Sigmoid colon (tissue), 7 donors: ENCODE measurements around the gene QRICH1. TPM values are rescaled to one million over a fixed set of nuclear protein-coding genes. Genes with fewer than 3 reads are reported as not detected.

Experiments
- DNase-seq: peaks from one replicate; pipeline ENCODE4 v3.0.0-alpha.2; 2019
- H3K27ac ChIP-seq, 4 donors: fragments of 200-600 bp; sonication (generic); one replicate each; pipeline ENCODE4 v1.5.1; 2016 to 2019; ENCODE audit warnings: mild to moderate bottlenecking in 1 of 4
- H3K27me3 ChIP-seq, 3 donors: fragments of 200-600 bp; sonication (generic); one replicate each; pipeline ENCODE4 v1.5.1; 2019; ENCODE audit warnings: mild to moderate bottlenecking in 1 of 3
- H3K36me3 ChIP-seq, 4 donors: fragments of 200-600 bp; sonication (generic); one replicate each; pipeline ENCODE4 v1.5.1; 2016 to 2019
- H3K4me1 ChIP-seq, 4 donors: fragments of 200-600 bp; sonication (generic); one replicate each; pipeline ENCODE4 v1.5.1; 2017 to 2019
- H3K4me3 ChIP-seq, 4 donors: fragments of 200-600 bp; sonication (generic); one replicate each; pipeline ENCODE4 v1.5.1; 2017 to 2019; ENCODE audit warnings: mild to moderate bottlenecking in 2 of 4, moderate library complexity in 1 of 4
- H3K9me3 ChIP-seq, 4 donors: fragments of 200-600 bp in 3 of 4; sonication (generic) in 3 of 4; one replicate each; pipeline versions ENCODE4 v1.5.1 to v1.6.1; 2013 to 2019
- EP300 ChIP-seq, 4 donors: sonication (generic); formaldehyde crosslinking; IDR thresholded peaks; one replicate each; pipeline ENCODE4 v1.6.1; 2017; ENCODE audit warnings: antibody characterized with exemption in 4 of 4
- POLR2A ChIP-seq, 2 donors: fragments of 450-650 bp; IDR thresholded peaks; one replicate each; pipeline ENCODE4 v1.6.1; 2016; ENCODE audit warnings: antibody characterized with exemption in 2 of 2, mild to moderate bottlenecking in 2 of 2, moderate library complexity in 2 of 2
- POLR2AphosphoS5 ChIP-seq, 4 donors: sonication (generic); formaldehyde crosslinking; IDR thresholded peaks; one replicate each; pipeline ENCODE4 v1.6.1; 2017; ENCODE audit warnings: antibody characterized with exemption in 4 of 4
- WGBS, 2 donors: extraction: QIAGEN DNeasy Blood & Tissue Kit; methylation state at CpG; one replicate each; pipeline ENCODE4 v1.1.7; 2013; 5-methylcytosine and 5-hydroxymethylcytosine counted together
- intact Hi-C: fragments of 100-400 bp; cut with DNase I; formaldehyde crosslinking; loops from one replicate; pipeline ENCODE4 v1.15.1; 2023
- polyA plus RNA-seq, 3 donors: library from polyadenylated mRNA; stranded (reverse); fragments of 200-250 nt; gene quantifications; one replicate each; pipeline ENCODE4 v1.2.3, GENCODE V29; 2013
- total RNA-seq, 4 donors: library from RNA; depleted of rRNA; stranded (reverse); fragments of >200 nt; gene quantifications; one replicate each; pipeline ENCODE4 v1.1.0, GENCODE V29; 2016
- TF ChIP-seq, protein P1 (sequence below), 4 experiments: fragments of 450-650 bp in 3 of 4; fragments of 200-600 bp in 1 of 4; IDR thresholded peaks; one replicate each; pipeline ENCODE4 v1.5.1; 2016 to 2019; ENCODE audit warnings: antibody characterized with exemption in 4 of 4, mild to moderate bottlenecking in 3 of 4, moderate library complexity in 2 of 4
- donor health status: healthy with polysubstance abuse.
- donor health status: Bipolar disorder and iron deficiency.
- donor health status: healthy.

The QRICH1 gene
- total and polyA plus RNA-seq, 7 donors: 16.8 to 255 (median 68.4) TPM

GRCh38 chr3:49076116-49076515 is 17.8 kb downstream of the QRICH1 start:
- H3K27me3 ChIP-seq: no peaks in the 10 kb centered on the region
- 93 to 95% methylated on average over 13 of the region's 13 CpGs for WGBS, 2 donors

GRCh38 chr3:49058011-49058410 is 35.9 kb downstream of the QRICH1 start:
- TF ChIP-seq EP300 (IDR thresholded peaks at IDR 0.05): no peak
- TF ChIP-seq, protein P1, sequence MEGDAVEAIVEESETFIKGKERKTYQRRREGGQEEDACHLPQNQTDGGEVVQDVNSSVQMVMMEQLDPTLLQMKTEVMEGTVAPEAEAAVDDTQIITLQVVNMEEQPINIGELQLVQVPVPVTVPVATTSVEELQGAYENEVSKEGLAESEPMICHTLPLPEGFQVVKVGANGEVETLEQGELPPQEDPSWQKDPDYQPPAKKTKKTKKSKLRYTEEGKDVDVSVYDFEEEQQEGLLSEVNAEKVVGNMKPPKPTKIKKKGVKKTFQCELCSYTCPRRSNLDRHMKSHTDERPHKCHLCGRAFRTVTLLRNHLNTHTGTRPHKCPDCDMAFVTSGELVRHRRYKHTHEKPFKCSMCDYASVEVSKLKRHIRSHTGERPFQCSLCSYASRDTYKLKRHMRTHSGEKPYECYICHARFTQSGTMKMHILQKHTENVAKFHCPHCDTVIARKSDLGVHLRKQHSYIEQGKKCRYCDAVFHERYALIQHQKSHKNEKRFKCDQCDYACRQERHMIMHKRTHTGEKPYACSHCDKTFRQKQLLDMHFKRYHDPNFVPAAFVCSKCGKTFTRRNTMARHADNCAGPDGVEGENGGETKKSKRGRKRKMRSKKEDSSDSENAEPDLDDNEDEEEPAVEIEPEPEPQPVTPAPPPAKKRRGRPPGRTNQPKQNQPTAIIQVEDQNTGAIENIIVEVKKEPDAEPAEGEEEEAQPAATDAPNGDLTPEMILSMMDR (IDR thresholded peaks at IDR 0.05): no peak
- TF ChIP-seq POLR2AphosphoS5 (IDR thresholded peaks at IDR 0.05): no peak
- no peak for TF ChIP-seq POLR2A (IDR thresholded peaks at IDR 0.05)
- H3K36me3 ChIP-seq: peaks cover 28 to 82% (median 34%) of the 10 kb centered on the region in 4 donors

More at GRCh38 chr3:49076116-49076515, 17.8 kb downstream of the QRICH1 start:
- Histone ChIP-seq H3K9me3 (no peaks in the 10 kb centered on the region), H3K27ac (no peak overlapping the region), H3K36me3 (peaks cover 32 to 76% (median 54%) of the 10 kb centered on the region in 4 donors), H3K4me1 (no peaks in the 10 kb centered on the region), H3K4me3 (no peak overlapping the region)
- intact Hi-C loops: no loop called here
- DNase-seq: no peak
- no peak for TF ChIP-seq POLR2AphosphoS5 (IDR thresholded peaks at IDR 0.05)
- TF ChIP-seq, protein P1 (IDR thresholded peaks at IDR 0.05): no peak
- no peak for TF ChIP-seq POLR2A (IDR thresholded peaks at IDR 0.05)
- no peak for TF ChIP-seq EP300 (IDR thresholded peaks at IDR 0.05)

GRCh38 chr3:49057268-49057667 is 36.6 kb downstream of the QRICH1 start:
- TF ChIP-seq, protein P1 (IDR thresholded peaks at IDR 0.05): no peak
- no peak for TF ChIP-seq POLR2AphosphoS5 (IDR thresholded peaks at IDR 0.05)
- no peak for TF ChIP-seq POLR2A (IDR thresholded peaks at IDR 0.05)
- TF ChIP-seq EP300 (IDR thresholded peaks at IDR 0.05): no peak
- Histone ChIP-seq H3K9me3 (no peaks in the 10 kb centered on the region), H3K4me1 (peaks cover 0 to 9% (median 0%) of the 10 kb centered on the region in 4 donors), H3K4me3 (no peak overlapping the region), H3K27ac (no peak overlapping the region), H3K27me3 (no peaks in the 10 kb centered on the region), H3K36me3 (peaks cover 28 to 82% (median 37%) of the 10 kb centered on the region in 4 donors)
- WGBS, 2 donors: 97% methylated on average over 10 of the region's 10 CpGs
- intact Hi-C loops: no loop called here
- no peak for DNase-seq

More at GRCh38 chr3:49058011-49058410, 35.9 kb downstream of the QRICH1 start:
- H3K4me3 ChIP-seq: no peak overlapping the region
- no peaks in the 10 kb centered on the region for H3K27me3 ChIP-seq
- DNase-seq: no peak
- no peaks in the 10 kb centered on the region for H3K9me3 ChIP-seq
- intact Hi-C loops: no loop called here
- H3K27ac ChIP-seq: no peak overlapping the region
- H3K4me1 ChIP-seq: peaks cover 0 to 9% (median 0%) of the 10 kb centered on the region in 4 donors
- WGBS, 2 donors: 93 to 97% methylated on average over 7 of the region's 7 CpGs

DNA sequence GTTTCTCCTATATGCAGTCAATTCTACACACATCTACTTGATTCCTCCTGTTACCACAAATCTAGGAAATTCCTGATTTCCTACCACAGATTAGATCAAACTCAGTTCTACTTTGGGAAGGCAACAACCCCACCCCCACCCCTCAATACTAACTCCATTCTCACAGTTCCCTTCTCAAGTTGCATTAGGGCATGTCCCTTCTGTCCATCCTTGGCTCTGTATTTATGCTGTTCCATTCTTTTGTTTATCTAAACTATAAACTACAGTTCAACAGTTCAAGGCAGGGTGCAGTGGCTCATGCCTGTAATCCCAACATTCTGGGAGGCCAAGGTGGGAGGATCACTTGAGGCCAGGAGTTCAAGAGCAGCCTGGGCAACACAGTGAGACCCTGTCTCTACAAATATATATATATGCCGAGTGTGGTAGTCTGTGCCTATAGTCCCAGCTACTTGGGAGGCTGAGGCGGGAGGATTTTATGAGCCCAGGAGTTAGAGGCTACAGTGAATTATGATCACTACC is 39.5 kb downstream of the QRICH1 start:
- Histone ChIP-seq H3K9me3 (no peaks in the 10 kb centered on the region), H3K27me3 (no peaks in the 10 kb centered on the region), H3K36me3 (peaks cover 28 to 82% (median 37%) of the 10 kb centered on the region in 4 donors), H3K4me3 (no peak overlapping the region), H3K4me1 (peaks cover 0 to 9% (median 0%) of the 10 kb centered on the region in 4 donors), H3K27ac (no peak overlapping the region)
- intact Hi-C loops: no loop called here
- 95 to 98% methylated on average over 2 of the region's 2 CpGs for WGBS, 2 donors
- no peak for DNase-seq
- no peak for TF ChIP-seq POLR2A (IDR thresholded peaks at IDR 0.05)
- TF ChIP-seq EP300 (IDR thresholded peaks at IDR 0.05): no peak

DNA sequence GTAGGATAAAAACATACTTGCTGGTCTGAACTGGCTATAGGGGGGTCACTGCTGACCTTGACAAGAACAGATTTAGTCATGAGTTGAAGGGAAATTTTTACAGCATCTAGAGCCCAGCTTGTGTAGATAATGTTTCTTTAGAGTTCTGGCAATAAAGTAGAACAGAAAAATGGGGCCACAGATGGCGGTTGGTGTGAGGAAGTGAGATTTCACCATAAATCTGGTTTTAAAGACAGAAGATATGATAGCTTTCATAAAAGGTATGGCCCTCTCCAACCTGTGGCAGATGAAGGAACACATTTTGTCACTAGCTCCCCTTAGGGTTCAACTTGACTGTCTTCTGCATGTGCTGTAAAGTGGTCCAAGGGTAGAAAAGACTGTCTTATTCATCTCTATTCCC is 40.3 kb downstream of the QRICH1 start:
- no peak for TF ChIP-seq POLR2A (IDR thresholded peaks at IDR 0.05)
- TF ChIP-seq, protein P1 (IDR thresholded peaks at IDR 0.05): no peak
- no peak for TF ChIP-seq EP300 (IDR thresholded peaks at IDR 0.05)
- no peak for TF ChIP-seq POLR2AphosphoS5 (IDR thresholded peaks at IDR 0.05)
- H3K27ac ChIP-seq: no peak overlapping the region
- no peak overlapping the region for H3K4me3 ChIP-seq
- intact Hi-C loops: no loop called here
- no peak for DNase-seq
- 84 to 87% methylated on average over 1 of the region's 1 CpG for WGBS, 2 donors
- H3K27me3 ChIP-seq: no peaks in the 10 kb centered on the region
- H3K36me3 ChIP-seq: peaks cover 28 to 82% (median 37%) of the 10 kb centered on the region in 4 donors
- no peaks in the 10 kb centered on the region for H3K9me3 ChIP-seq
- peaks cover 0 to 9% (median 0%) of the 10 kb centered on the region in 4 donors for H3K4me1 ChIP-seq
